Tibial nerve (tissue), 4 donors: ENCODE measurements around the gene RUNX2. TPM values are rescaled to one million over a fixed set of nuclear protein-coding genes. Genes with fewer than 3 reads are reported as not detected.
A peak's percentile ranks its signal among the peaks of the same experiment; 100 is the strongest.

Experiments used
- DNase-seq, 2 donors: peaks; one replicate each; pipeline ENCODE4 v3.0.0-alpha.2; 2019; ENCODE audit warnings: low spot score in 2 of 2
- H3K27ac ChIP-seq, 4 donors: fragments of 200-600 bp; sonication (generic) in 3 of 4; one replicate each; pipeline ENCODE4 v1.5.1; 2017 to 2019; ENCODE audit warnings: mild to moderate bottlenecking in 1 of 4
- H3K27me3 ChIP-seq, 2 donors: fragments of 200-600 bp; sonication (generic) in 1 of 2; one replicate each; pipeline versions ENCODE4 v1.5.1 to v1.6.0; 2017 to 2019
- H3K36me3 ChIP-seq, 3 donors: fragments of 200-600 bp; sonication (generic); one replicate each; pipeline ENCODE4 v1.5.1; 2018 to 2019
- H3K4me1 ChIP-seq, 4 donors: fragments of 200-600 bp; sonication (generic) in 3 of 4; one replicate each; pipeline ENCODE4 v1.5.1; 2017 to 2019
- H3K4me3 ChIP-seq, 4 donors: fragments of 200-600 bp; sonication (generic) in 3 of 4; one replicate each; pipeline ENCODE4 v1.5.1; 2017 to 2019; ENCODE audit warnings: mild to moderate bottlenecking in 1 of 4, moderate library complexity in 1 of 4
- H3K9me3 ChIP-seq, 4 donors: fragments of 200-600 bp; sonication (generic) in 3 of 4; one replicate each; pipeline ENCODE4 v1.5.1; 2017 to 2019
- CTCF ChIP-seq, 5 experiments: fragments of 200-600 bp in 3 of 5; fragments of 450-650 bp in 2 of 5; sonication (generic) in 3 of 5; IDR thresholded peaks; one replicate each; pipeline ENCODE4 v1.5.1; 2016 to 2019; ENCODE audit warnings: antibody characterized with exemption in 5 of 5, mild to moderate bottlenecking in 3 of 5, moderate library complexity in 2 of 5
- EP300 ChIP-seq, 2 donors: sonication (generic); formaldehyde crosslinking; IDR thresholded peaks; one replicate each; pipeline ENCODE4 v1.6.1; 2017; ENCODE audit warnings: antibody characterized with exemption in 2 of 2, mild to moderate bottlenecking in 1 of 2
- POLR2A ChIP-seq, 2 donors: fragments of 450-650 bp; IDR thresholded peaks; one replicate each; pipeline ENCODE4 v1.6.1; 2017; ENCODE audit warnings: antibody characterized with exemption in 2 of 2, mild to moderate bottlenecking in 2 of 2, moderate library complexity in 2 of 2
- WGBS, 2 donors: methylation state at CpG; one replicate each; pipeline ENCODE4 v1.1.5; 2018; 5-methylcytosine and 5-hydroxymethylcytosine counted together
- total RNA-seq, 4 donors: library from RNA; depleted of rRNA; stranded (reverse); fragments of >200 nt; gene quantifications; one replicate each; pipeline ENCODE4 v1.1.0, GENCODE V29; 2016

RUNX2 gene
- total RNA-seq, 4 donors from 2014 or later = 6.3 to 12.3 (median 7.8) TPM

GRCh38 chr6:45567879-45568278 lies 239.7 kb downstream of the RUNX2 start:
- no peaks in the 10 kb centered on the region for H3K27me3 ChIP-seq
- TF ChIP-seq CTCF (IDR thresholded peaks at IDR 0.05) = no peak
- no peak for TF ChIP-seq EP300 (IDR thresholded peaks at IDR 0.05)
- no peak for TF ChIP-seq POLR2A (IDR thresholded peaks at IDR 0.05)
- 94 to 98% methylated on average over 2 of the region's 2 CpGs for WGBS, 2 donors
- no peaks in the 10 kb centered on the region for H3K9me3 ChIP-seq
- no peaks in the 10 kb centered on the region for H3K36me3 ChIP-seq
- H3K27ac ChIP-seq = no peak overlapping the region
- H3K4me1 ChIP-seq = peaks cover 0 to 25% (median 9%) of the 10 kb centered on the region in 4 donors
- no peak for DNase-seq
- H3K4me3 ChIP-seq = no peak overlapping the region

- no peaks in the 10 kb centered on the region for H3K36me3 ChIP-seq
- H3K27ac ChIP-seq = peak overlapping the region in 1 of 4 donors; percentile 81
- no peaks in the 10 kb centered on the region for H3K27me3 ChIP-seq
- no peak overlapping the region for H3K4me3 ChIP-seq
- no peaks in the 10 kb centered on the region for H3K9me3 ChIP-seq
- no peak for DNase-seq
- peaks cover 0 to 21% (median 9%) of the 10 kb centered on the region in 4 donors for H3K4me1 ChIP-seq
- WGBS, 2 donors = 77 to 93% methylated on average over 3 to 5 of the region's 5 CpGs
- TF ChIP-seq EP300 (IDR thresholded peaks at IDR 0.05) (no peak), POLR2A (IDR thresholded peaks at IDR 0.05) (no peak), CTCF (IDR thresholded peaks at IDR 0.05) (no peak)
These were observed 240.5 kb downstream of the RUNX2 start for GRCh38 chr6:45568626-45569025.

GRCh38 chr6:45569210-45569945 lies 241.2 kb downstream of the RUNX2 start:
- Histone ChIP-seq H3K27me3 (no peaks in the 10 kb centered on the region), H3K4me1 (peaks cover 0 to 21% (median 9%) of the 10 kb centered on the region in 4 donors)
- DNase-seq = no peak

GRCh38 chr6:45571159-45571558 lies 243.0 kb downstream of the RUNX2 start:
- Histone ChIP-seq H3K27ac (no peak overlapping the region), H3K4me3 (no peak overlapping the region), H3K4me1 (peaks cover 0 to 21% (median 9%) of the 10 kb centered on the region in 4 donors), H3K36me3 (no peaks in the 10 kb centered on the region), H3K9me3 (no peaks in the 10 kb centered on the region), H3K27me3 (no peaks in the 10 kb centered on the region)
- 66 to 69% methylated on average over 3 of the region's 3 CpGs for WGBS, 2 donors
- DNase-seq = no peak
- TF ChIP-seq CTCF (IDR thresholded peaks at IDR 0.05) (no peak), EP300 (IDR thresholded peaks at IDR 0.05) (no peak), POLR2A (IDR thresholded peaks at IDR 0.05) (no peak)

More at GRCh38 chr6:45569210-45569945, 241.2 kb downstream of the RUNX2 start:
- H3K36me3 ChIP-seq = no peaks in the 10 kb centered on the region
- WGBS, 2 donors = 58 to 60% methylated on average over 6 of the region's 6 CpGs
- no peak overlapping the region for H3K4me3 ChIP-seq
- H3K9me3 ChIP-seq = no peaks in the 10 kb centered on the region
- H3K27ac ChIP-seq = peak overlapping the region in 2 of 4 donors; percentile 52 to 81
- TF ChIP-seq POLR2A (IDR thresholded peaks at IDR 0.05) = no peak
- TF ChIP-seq EP300 (IDR thresholded peaks at IDR 0.05) = no peak

GRCh38 chr6:45572833-45573232 lies 244.7 kb downstream of the RUNX2 start:
- Histone ChIP-seq H3K27me3 (no peaks in the 10 kb centered on the region), H3K27ac (no peak overlapping the region), H3K4me3 (no peak overlapping the region), H3K36me3 (no peaks in the 10 kb centered on the region), H3K9me3 (no peaks in the 10 kb centered on the region), H3K4me1 (peaks cover 0 to 28% (median 14%) of the 10 kb centered on the region in 4 donors)
- no peak for TF ChIP-seq EP300 (IDR thresholded peaks at IDR 0.05)
- no peak for TF ChIP-seq CTCF (IDR thresholded peaks at IDR 0.05)
- no peak for TF ChIP-seq POLR2A (IDR thresholded peaks at IDR 0.05)
- WGBS, 2 donors = 81 to 92% methylated on average over 4 of the region's 4 CpGs
- DNase-seq = no peak
